ENCODE results near the gene TMEM132A.

Gene TMEM132A

DNA sequence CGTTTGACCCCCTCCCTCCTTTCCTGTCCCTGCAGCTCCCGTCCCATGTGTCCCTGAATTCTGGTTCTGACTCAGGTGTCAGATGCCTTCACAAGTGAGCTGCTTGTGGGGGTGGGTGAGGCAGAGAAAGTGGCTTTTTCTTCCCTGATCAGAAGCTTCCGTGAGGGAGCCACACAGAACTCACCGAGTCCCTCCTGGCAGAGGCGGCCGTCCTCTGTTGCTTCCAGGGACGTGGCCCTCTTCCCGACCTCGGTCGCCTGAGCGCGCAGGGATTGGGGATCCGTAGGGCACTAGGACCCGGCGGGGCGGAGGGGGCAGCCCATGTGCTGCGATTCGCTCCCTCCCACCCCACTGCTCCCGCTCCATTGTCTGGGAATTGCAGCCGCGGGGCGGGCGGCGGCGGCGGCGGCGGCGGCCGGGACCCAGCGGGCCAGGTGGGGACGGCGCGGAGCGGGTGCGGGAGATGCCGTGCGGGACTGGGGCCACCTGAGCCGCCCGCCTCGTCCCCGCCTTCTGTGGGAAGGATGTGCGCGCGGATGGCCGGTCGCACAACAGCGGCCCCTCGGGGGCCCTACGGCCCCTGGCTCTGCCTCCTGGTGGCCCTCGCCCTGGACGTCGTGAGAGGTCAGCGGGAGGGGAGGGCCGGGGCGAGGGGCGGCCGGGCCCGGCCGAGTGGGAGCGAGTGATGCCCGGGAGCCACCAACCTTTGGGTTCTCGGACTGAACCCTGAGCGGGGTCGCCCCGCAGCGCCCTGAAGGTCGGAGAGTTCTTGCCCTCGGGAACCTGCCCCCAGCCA is at the start of gene TMEM132A:
TMEM132A (plus strand) TSS at position 351 of the 796 bp plus-strand sequence; CDS start at position 525, 174 bp downstream.
- peak; percentile 56 for DNase-seq (ENCODE audit: low spot score)

GRCh38 chr11:60875366-60876167 is 48.7 kb upstream of the TMEM132A start:
- DNase-seq (ENCODE audit: low spot score) = no peak

- DNase-seq (ENCODE audit: low spot score) = no peak
Observed at GRCh38 chr11:60876168-60876485, 48.1 kb upstream of the TMEM132A start.

GRCh38 chr11:60878245-60879101 is 45.8 kb upstream of the TMEM132A start:
- no peak for DNase-seq (ENCODE audit: low spot score)

DNA sequence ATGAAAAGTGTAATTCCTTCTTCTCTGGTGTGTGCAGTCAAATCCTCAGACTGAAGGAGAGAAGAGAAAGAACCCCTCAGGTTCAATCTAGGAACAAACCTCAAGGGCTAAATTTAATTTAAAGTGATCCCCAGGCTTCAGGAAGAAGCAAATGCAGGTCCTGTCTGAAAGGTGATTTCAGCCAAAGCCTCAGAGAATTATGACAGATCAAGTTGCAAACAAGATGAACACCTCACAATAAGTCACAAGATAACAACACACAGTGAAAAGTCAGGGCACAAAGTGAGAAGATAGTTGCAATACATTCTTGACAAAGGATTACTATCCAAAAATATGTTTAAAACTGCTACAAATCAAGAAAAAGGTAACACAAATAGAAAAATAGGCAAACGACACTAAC is 45.2 kb upstream of the TMEM132A start:
- DNase-seq (ENCODE audit: low spot score) = no peak

DNA sequence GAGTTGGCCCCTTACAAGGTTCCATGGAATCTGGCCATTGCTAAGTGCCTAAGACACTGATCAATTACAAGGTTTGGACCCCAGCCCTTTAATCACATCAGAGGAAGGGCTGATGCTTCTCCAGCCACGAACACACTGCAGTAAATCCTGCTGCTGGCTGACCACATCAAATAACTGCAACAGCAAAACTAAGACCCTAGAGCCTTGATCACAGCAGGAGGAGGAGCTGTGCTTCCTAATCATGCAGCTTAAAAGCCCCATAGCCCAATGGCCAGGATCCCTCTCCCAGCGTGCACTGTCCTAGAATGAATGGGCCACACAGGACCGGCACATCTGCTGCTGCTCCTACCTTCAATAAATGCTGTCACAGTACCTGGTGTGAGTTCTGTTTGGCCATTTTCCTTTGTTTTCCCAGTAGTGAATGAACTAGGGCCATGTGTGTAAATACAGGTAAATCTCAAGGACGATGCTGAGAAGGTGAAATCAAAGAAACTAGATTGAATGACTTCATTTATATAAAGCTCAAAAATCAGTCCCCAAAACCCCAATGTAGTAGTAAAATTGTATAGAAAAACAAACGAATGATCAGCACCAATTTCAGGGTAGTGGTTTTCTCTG is 44.2 kb upstream of the TMEM132A start:
- no peak for DNase-seq (ENCODE audit: low spot score)

DNA sequence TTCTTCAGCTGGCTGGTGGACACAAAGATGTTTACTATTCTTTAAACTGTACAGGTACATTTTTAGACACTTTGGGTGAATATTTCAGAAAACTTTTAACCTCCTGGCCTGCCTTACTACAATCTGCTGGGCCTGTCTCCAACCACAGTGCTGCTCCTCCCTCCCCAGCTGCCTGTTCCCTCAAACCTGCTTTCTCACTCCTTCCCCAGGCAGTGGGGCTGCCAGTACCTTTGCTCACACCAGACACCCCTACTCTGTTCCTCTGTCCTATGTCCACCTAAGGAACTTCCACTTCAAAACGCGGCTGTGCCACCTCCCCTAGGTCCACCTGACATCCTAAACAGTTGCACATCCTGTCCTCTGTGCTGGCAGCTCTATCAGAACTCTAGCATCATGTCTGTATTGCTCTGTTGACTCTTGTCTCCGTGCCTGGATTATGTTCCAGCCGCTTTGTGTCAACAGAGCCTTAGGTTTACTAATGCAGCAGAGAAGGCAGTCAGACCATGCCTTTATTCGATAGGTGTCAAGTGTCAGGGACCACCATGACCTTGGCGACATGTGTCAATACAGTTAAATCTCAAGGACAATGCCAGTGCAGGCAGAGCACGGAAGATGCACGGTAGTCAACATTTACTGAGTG is 43.5 kb upstream of the TMEM132A start:
- DNase-seq (ENCODE audit: low spot score) = no peak

DNA sequence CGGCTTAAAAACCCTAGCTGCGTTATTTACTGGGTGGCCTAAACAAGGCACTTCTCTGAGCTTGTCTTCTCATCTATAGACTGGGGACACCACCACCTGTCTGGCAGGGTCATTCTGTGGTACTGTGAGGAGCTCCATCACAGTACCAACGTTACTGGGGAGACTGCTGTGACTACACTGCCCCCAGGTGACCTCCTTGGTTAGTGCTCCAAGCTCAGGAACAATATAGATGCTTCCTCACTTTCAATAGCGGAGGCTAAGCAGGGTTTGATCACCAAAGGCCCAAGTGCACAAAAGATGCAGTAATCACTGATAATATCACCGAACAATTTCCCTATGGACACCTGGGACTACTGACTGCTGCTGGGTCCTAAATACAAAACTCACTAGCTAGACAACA is 36.7 kb upstream of the TMEM132A start:
- peak; percentile 58 for DNase-seq (ENCODE audit: low spot score)

DNA sequence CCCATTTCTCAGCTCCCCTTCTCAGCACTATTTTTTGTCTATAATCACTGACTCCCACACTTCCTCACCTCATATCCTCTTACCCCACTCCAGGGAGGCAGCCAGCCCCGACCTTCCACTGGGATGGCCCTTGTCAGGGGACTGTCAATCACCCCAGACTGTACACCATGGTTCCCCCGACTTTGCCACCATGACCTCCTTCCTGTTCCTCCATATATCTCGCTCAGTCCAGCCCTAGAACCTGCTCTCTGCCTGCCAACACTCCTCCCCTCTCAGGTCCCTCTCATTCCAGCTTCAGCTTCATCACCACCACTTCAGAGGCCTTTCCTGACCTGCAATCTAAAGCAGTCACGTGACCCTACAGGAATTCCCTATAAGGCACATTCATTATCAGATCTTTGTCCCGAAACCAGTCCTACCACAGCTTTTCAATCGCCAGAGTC is 34.4 kb upstream of the TMEM132A start:
- DNase-seq (ENCODE audit: low spot score) = no peak

DNA sequence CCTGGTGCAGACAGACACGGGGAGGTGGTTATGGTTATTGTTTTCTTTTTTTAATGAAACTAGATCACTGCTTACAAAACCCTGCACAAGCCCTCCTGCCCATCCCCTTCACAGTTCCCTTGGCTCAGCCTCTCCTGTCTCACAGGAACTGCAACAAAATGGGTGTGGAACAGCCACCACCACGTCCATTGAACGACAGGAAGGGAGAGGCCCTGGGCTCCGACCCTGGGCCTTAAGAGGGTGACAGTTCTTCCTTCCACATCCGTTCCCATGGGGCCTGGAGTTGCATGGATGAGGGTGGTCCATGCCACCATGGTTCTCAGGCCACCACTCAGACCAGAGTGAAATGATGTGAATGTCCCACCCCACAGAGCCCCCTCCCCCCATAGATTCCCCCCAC is 33.6 kb upstream of the TMEM132A start:
- DNase-seq (ENCODE audit: low spot score) = no peak

GRCh38 chr11:60891103-60891741 is 33.0 kb upstream of the TMEM132A start:
- DNase-seq (ENCODE audit: low spot score) = no peak

GRCh38 chr11:60895687-60896086 is 28.6 kb upstream of the TMEM132A start:
- no peak for DNase-seq (ENCODE audit: low spot score)

DNA sequence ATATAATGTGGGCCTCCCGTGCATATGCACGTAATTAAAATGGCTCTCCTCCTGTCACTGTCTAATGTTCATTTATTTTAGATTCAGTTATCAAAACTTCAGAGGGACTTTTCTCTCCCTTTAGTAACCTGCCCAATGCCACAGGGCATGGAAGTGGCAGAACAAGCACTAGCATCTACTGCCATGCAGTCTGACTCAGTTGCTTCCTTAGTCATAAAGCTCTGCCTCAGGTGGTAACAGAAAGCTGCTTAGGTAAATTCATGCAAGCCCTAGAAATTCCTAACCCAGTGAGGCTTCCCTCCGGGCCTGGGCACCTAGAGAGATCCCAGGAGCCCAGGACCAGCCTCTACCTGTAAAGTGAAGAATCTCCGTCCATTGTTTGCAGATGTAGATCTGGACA is 26.8 kb upstream of the TMEM132A start:
- DNase-seq (ENCODE audit: low spot score) = no peak

DNA sequence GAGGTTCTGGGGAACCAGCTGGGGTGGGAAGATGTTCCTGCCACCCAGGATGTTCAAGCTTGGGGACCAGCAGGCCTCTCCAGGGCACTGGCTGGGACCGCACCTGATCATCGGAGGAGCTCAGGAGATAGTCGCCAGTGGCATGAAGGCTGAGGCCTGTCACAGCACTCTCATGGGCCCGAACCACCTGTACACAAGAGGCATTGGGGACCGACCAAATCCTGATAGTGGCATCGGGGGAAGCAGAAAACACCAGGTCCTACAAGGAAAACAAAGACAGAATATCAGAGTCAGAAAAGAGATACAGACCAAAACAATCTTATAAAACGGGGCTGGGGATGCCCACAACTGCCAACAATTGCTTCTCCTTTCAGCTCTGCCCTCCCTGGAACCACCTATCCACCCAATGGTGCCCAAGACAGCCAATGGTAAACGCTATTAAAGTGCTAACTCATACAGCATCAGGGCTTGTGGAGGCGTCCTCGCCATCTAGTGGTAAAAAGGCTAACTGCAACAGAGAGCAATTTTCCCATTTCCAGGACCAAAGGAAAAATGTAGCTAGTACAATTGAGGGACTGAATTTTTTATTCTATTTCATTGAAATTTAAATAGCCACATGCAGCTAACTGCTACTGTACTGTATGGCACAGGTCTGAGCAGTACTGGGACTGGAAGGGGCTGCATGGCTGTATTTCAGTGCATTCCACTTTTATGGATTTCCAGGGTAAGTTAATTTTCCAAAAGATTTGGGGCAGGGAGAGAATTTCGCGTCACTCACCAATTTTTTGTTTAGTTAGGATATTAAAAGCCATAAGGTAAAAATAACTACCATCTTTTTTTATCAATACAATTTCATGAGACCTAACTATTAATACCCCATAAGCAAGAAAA is 25.0 kb upstream of the TMEM132A start:
- peak; percentile 75 for DNase-seq (ENCODE audit: low spot score)

GRCh38 chr11:60899977-60900376 is 24.3 kb upstream of the TMEM132A start:
- DNase-seq (ENCODE audit: low spot score) = no peak

DNA sequence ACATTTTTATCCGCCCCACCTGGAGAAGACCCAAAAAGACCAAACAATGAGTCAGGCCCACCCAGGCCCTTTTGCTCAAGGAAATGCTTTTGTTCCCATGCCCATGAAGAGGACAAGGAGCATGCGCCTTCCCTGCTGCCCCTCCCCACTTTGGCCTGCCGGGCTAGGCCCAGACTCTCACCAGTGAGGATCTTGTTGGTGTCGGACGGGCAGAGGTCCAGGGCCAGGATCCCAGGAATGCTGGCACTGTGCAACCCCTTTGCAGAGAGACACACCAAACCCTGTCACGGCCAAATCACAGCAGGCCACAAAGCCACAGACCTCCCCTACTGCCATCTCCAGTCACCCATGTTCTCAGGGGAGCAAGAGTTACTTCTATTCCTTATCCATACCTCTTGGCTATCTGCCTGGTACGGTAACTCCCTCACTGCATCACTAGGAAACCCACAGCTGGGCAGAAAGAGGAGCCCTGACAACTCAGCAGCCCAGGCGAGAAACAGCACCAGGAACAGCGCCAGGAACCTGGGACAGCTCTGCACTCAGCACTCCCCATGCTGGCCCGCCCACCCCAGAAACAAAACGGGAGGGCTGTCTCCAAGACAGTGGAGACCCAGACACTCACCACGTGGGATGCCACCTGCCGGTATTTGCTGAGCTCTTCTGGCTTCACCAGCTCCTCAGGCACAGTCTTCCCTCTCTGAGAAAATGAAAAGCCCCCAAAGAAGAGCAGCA is 23.4 kb upstream of the TMEM132A start:
- DNase-seq (ENCODE audit: low spot score) = no peak

DNA sequence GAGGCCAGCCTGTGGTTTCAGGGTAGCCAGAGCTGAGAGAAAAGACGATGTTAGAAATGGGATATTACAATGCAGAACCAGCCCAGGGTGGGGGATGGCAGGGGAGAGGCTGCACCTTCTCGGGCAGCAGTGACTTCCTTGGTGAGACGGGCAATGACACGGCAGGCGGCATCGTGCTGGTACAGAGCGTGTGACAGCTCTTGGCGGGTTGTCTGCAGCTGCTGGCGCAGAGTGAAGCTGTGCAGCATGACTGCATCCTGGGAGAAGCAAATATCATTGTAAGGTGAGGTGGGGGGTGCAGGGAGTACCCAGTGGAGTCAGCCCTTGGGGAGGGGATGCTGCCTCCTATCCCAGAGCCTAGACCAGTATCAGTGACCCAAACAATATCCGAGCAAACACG is 21.6 kb upstream of the TMEM132A start:
- DNase-seq (ENCODE audit: low spot score) = no peak

- DNase-seq (ENCODE audit: low spot score) = no peak
Observed at GRCh38 chr11:60905047-60905446, 19.2 kb upstream of the TMEM132A start.

GRCh38 chr11:60905551-60906113 is 18.6 kb upstream of the TMEM132A start:
- DNase-seq (ENCODE audit: low spot score) = peak; percentile 42

Measured in kidney capillary endothelial cell (primary cell).